IMR-90 (cell line): ENCODE results near the gene SIPA1L3. TPM values are rescaled to one million over a fixed set of nuclear protein-coding genes. Genes with fewer than 3 reads are reported as not detected.

Experiments
- ATAC-seq: fragments of 200-7000 bp; cut with Tn5 transposase; 2 replicates; pipeline ENCODE4 v1.9.1; 2020; ENCODE audit warnings: low read depth, mild to moderate bottlenecking, moderate library complexity
- BruUV-seq: library from RNA; stranded (reverse); fragments of 400-500 nt; replicated peaks from 2 replicates; lab custom pipeline; 2021; lab: Mats Ljungman, UMichigan
- CTCF ChIA-PET: fragments of 300-600 bp; formaldehyde crosslinking; extraction: SDS; loops from one replicate; lab custom pipeline; 2021; ENCODE audit warnings: antibody characterized with exemption; lab: Yijun Ruan, JAX
- POLR2A ChIA-PET: fragments of 300-600 bp; sonication (Branson Sonifier 250); formaldehyde crosslinking; loops from one replicate; lab custom pipeline; 2022; ENCODE audit warnings: antibody characterized with exemption; ENCODE audit not compliant: unreplicated experiment; lab: Charles Lee
- DNase-seq: peaks from one replicate; pipeline ENCODE4 v3.0.0; 2013
- H2AFZ ChIP-seq: replicated peaks from 2 replicates; pipeline ENCODE3; 2013; ENCODE audit warnings: low read length, mild to moderate bottlenecking; ENCODE audit not compliant: poor library complexity
- H2AK5ac ChIP-seq: 2 replicates; pipeline ENCODE4 v1.6.1; 2013; ENCODE audit warnings: low read depth, low read length, inconsistent platforms
- H2AK9ac ChIP-seq: replicated peaks from 2 replicates; pipeline ENCODE3; 2013; ENCODE audit warnings: mild to moderate bottlenecking, low read depth, low read length, moderate library complexity; ENCODE audit not compliant: poor library complexity
- H2BK120ac ChIP-seq: 2 replicates; pipeline ENCODE4 v1.6.1; 2013; ENCODE audit warnings: low read depth, low read length, inconsistent platforms
- H2BK15ac ChIP-seq: 3 replicates; pipeline ENCODE4 v1.6.1; 2013; ENCODE audit warnings: low read depth, low read length, inconsistent platforms
- H2BK20ac ChIP-seq: 2 replicates; pipeline ENCODE4 v1.6.1; 2013; ENCODE audit warnings: low read depth, mild to moderate bottlenecking, inconsistent platforms, low read length, moderate library complexity
- H2BK5ac ChIP-seq: 2 replicates; pipeline ENCODE4 v1.6.1; 2013; ENCODE audit warnings: mild to moderate bottlenecking, low read depth, low read length, inconsistent platforms; ENCODE audit not compliant: poor library complexity, severe bottlenecking
- H3K14ac ChIP-seq: replicated peaks from 2 replicates; pipeline ENCODE4 v1.6.1; 2013; ENCODE audit warnings: low read depth, low read length, inconsistent platforms
- H3K18ac ChIP-seq: 2 replicates; pipeline ENCODE4 v1.6.1; 2013; ENCODE audit warnings: low read depth, low read length, control low read depth
- H3K23ac ChIP-seq: 2 replicates; pipeline ENCODE4 v1.6.1; 2013; ENCODE audit warnings: low read depth, low read length, inconsistent platforms
- H3K27ac ChIP-seq: 2 replicates; pipeline ENCODE4 v1.5.1; 2013; ENCODE audit warnings: mild to moderate bottlenecking, control low read depth, low read length; ENCODE audit not compliant: insufficient read depth
- H3K27me3 ChIP-seq: 2 replicates; pipeline ENCODE4 v1.6.1; 2013; ENCODE audit warnings: low read length; ENCODE audit not compliant: control insufficient read depth, insufficient read depth
- H3K36me3 ChIP-seq: 2 replicates; pipeline ENCODE4 v1.6.1; 2013; ENCODE audit warnings: low read length, mixed read lengths; ENCODE audit not compliant: control insufficient read depth, insufficient read depth
- H3K4ac ChIP-seq: 2 replicates; pipeline ENCODE4 v1.6.1; 2013; ENCODE audit warnings: low read depth, low read length, inconsistent platforms
- H3K4me1 ChIP-seq: 2 replicates; pipeline ENCODE4 v1.6.1; 2013; ENCODE audit warnings: low read length, mixed read lengths; ENCODE audit not compliant: control insufficient read depth, insufficient read depth
- H3K4me2 ChIP-seq: 2 replicates; pipeline ENCODE4 v1.6.1; 2013; ENCODE audit warnings: low read depth, mild to moderate bottlenecking, control low read depth, low read length, moderate library complexity
- H3K4me3 ChIP-seq: 2 replicates; pipeline ENCODE4 v1.5.1; 2013; ENCODE audit warnings: low read depth, mild to moderate bottlenecking, control low read depth, low read length, moderate library complexity; ENCODE audit not compliant: insufficient read depth
- H3K56ac ChIP-seq: 2 replicates; pipeline ENCODE4 v1.6.1; 2013; ENCODE audit warnings: low read length, inconsistent platforms; ENCODE audit not compliant: insufficient read depth; ENCODE audit errors: extremely low read depth
- H3K79me1 ChIP-seq, 2 experiments: 2 replicates each; pipeline ENCODE4 v1.6.1; 2013; ENCODE audit warnings: low read length in 2 of 2, inconsistent platforms in 1 of 2, low read depth in 1 of 2
- H3K9ac ChIP-seq: 2 replicates; pipeline ENCODE4 v1.6.1; 2013; ENCODE audit warnings: low read depth, low read length, control low read depth
- H3K9me1 ChIP-seq: 2 replicates; pipeline ENCODE4 v1.6.1; 2013; ENCODE audit warnings: low read length, inconsistent platforms; ENCODE audit not compliant: insufficient read depth
- H3K9me3 ChIP-seq: 2 replicates; pipeline ENCODE4 v1.6.1; 2013; ENCODE audit warnings: low read length; ENCODE audit not compliant: control insufficient read depth, insufficient read depth
- H4K20me1 ChIP-seq: 2 replicates; pipeline ENCODE4 v1.6.1; 2013; ENCODE audit warnings: low read length, inconsistent platforms; ENCODE audit not compliant: insufficient read depth
- H4K5ac ChIP-seq: 2 replicates; pipeline ENCODE4 v1.6.1; 2013; ENCODE audit warnings: mild to moderate bottlenecking, low read depth, low read length, control low read depth
- H4K8ac ChIP-seq, 2 experiments: 2 replicates each; pipeline ENCODE4 v1.6.1; 2013; ENCODE audit warnings: low read depth in 2 of 2, low read length in 2 of 2, control low read depth in 1 of 2, inconsistent platforms in 1 of 2
- H4K91ac ChIP-seq: 2 replicates; pipeline ENCODE4 v1.6.1; 2013; ENCODE audit warnings: low read depth, low read length, inconsistent platforms; ENCODE audit not compliant: insufficient read depth
- BHLHE40 ChIP-seq: fragments of 150-350 bp; IDR thresholded peaks from 2 replicates; pipeline ENCODE4 v1.6.1; 2016; ENCODE audit warnings: mild to moderate bottlenecking, low read depth, low read length
- CEBPB ChIP-seq: IDR thresholded peaks from 2 replicates; pipeline ENCODE4 v1.6.1; 2012; ENCODE audit warnings: low read depth, low read length, improper control_type of control experiment
- CTCF ChIP-seq: conservative IDR thresholded peaks from 2 replicates; pipeline ENCODE4 v1.5.1; 2012; ENCODE audit warnings: mild to moderate bottlenecking, low read depth, low read length, improper control_type of control experiment
- ELK1 ChIP-seq: fragments of 150-350 bp; IDR thresholded peaks from 2 replicates; pipeline ENCODE4 v1.6.1; 2016; ENCODE audit warnings: low read depth, mild to moderate bottlenecking, low read length, moderate library complexity, borderline replicate concordance
- FOS ChIP-seq: fragments of 150-350 bp; IDR thresholded peaks from 2 replicates; pipeline ENCODE4 v1.6.1; 2016; ENCODE audit warnings: low read depth, low read length
- MAFK ChIP-seq: IDR thresholded peaks from 2 replicates; pipeline ENCODE4 v1.6.1; 2012; ENCODE audit warnings: low read depth, low read length, improper control_type of control experiment
- MAZ ChIP-seq: IDR thresholded peaks from 2 replicates; pipeline ENCODE4 v1.6.1; 2012; ENCODE audit warnings: low read depth, mild to moderate bottlenecking, low read length, improper control_type of control experiment, moderate library complexity, borderline replicate concordance
- NFE2L2 ChIP-seq: fragments of 150-350 bp; IDR thresholded peaks from 2 replicates; pipeline ENCODE4 v1.6.1; 2016; ENCODE audit warnings: low read depth, mild to moderate bottlenecking, low read length
- POLR2A ChIP-seq: IDR thresholded peaks from 2 replicates; pipeline ENCODE4 v1.6.1; 2012; ENCODE audit warnings: mild to moderate bottlenecking, low read depth, low read length
- RAD21 ChIP-seq: IDR thresholded peaks from 2 replicates; pipeline ENCODE4 v1.6.1; 2012; ENCODE audit warnings: low read length, improper control_type of control experiment
- RCOR1 ChIP-seq: IDR thresholded peaks from 2 replicates; pipeline ENCODE4 v1.6.1; 2012; ENCODE audit warnings: mild to moderate bottlenecking, low read length, improper control_type of control experiment; ENCODE audit not compliant: insufficient replicate concordance
- RFX5 ChIP-seq: IDR thresholded peaks from 2 replicates; pipeline ENCODE4 v1.8.0; 2012; ENCODE audit warnings: low read depth, mild to moderate bottlenecking, low read length, moderate library complexity
- SMC3 ChIP-seq: fragments of 150-350 bp; IDR thresholded peaks from 2 replicates; pipeline ENCODE4 v1.6.1; 2016; ENCODE audit warnings: low read depth, mild to moderate bottlenecking, antibody characterized with exemption, low read length, moderate library complexity
- USF2 ChIP-seq: fragments of 150-350 bp; IDR thresholded peaks from 2 replicates; pipeline ENCODE4 v1.6.1; 2017; ENCODE audit warnings: mild to moderate bottlenecking, antibody characterized with exemption, low read length, low read depth
- WGBS, 2 experiments: methylation state at CpG; one replicate each; pipeline versions ENCODE4 v1.1.5 to v1.1.7; 2013; ENCODE audit warnings: missing lambda C conversion rate in 2 of 2; ENCODE audit not compliant: insufficient read length in 1 of 2; ENCODE audit errors: extremely low coverage in 2 of 2; 5-methylcytosine and 5-hydroxymethylcytosine counted together
- dilution Hi-C: fragments of 300-500 bp; cut with HindIII; formaldehyde crosslinking; loops from one replicate; pipeline ENCODE4 v1.14.3; 2018; ENCODE audit warnings: low sequenced_read_pairs; ENCODE audit not compliant: unreplicated experiment
- in situ Hi-C: fragments of 300-500 bp; cut with MboI; formaldehyde crosslinking; loops from 3 replicates; pipeline ENCODE4 v1.14.3; 2019; ENCODE audit warnings: low sequenced_read_pairs, inconsistent platforms, mixed read lengths
- intact Hi-C: fragments of 100-400 bp; cut with micrococcal nuclease; formaldehyde crosslinking; loops from 2 replicates; pipeline ENCODE4 v1.10.0; 2022
- polyA plus RNA-seq, 3 experiments: library from polyadenylated mRNA; depleted of rRNA; stranded (reverse); fragments of >200 nt; gene quantifications; 2 replicates each; pipeline ENCODE4 v1.2.3, GENCODE V29; 2012; ENCODE audit warnings: low replicate concordance in 1 of 3
- total RNA-seq: library from RNA; depleted of rRNA; stranded (reverse); fragments of >200 nt; gene quantifications from 2 replicates; pipeline ENCODE4 v1.2.3, GENCODE V29; 2012

SIPA1L3 gene
- total and polyA plus RNA-seq, 2 of the 4 experiments (the other 2 are of a cell fraction): 4.1 to 9.4 TPM

GRCh38 chr19:38030686-38031422 is 123.8 kb downstream of the SIPA1L3 start:
- Histone ChIP-seq H3K79me1 (peaks cover 40 to 94% of the 10 kb centered on the region in 2 experiments), H2BK20ac (peak overlapping the region; percentile 29; the same call in 1 of the 2 replicates), H3K9ac (no peak overlapping the region), H3K36me3 (peaks cover 5% of the 10 kb centered on the region), H2AK9ac (no peak overlapping the region), H4K5ac (peak overlapping the region; percentile 24; the same call in 1 of the 2 replicates), H2BK120ac (peak overlapping the region; percentile 27; the same call in 1 of the 2 replicates), H3K4me2 (no peak overlapping the region), H3K4me3 (no peak overlapping the region), H3K23ac (no peak overlapping the region; the same call in 1 of the 2 replicates), H3K18ac (no peak overlapping the region; the same call in 1 of the 2 replicates), H3K56ac (no peak overlapping the region), H3K4ac (peak overlapping the region; percentile 5; the same call in 1 of the 2 replicates), H2AK5ac (peak overlapping the region; percentile 24; the same call in 1 of the 2 replicates), H3K27ac (no peak overlapping the region), H3K14ac (peak overlapping the region; percentile 63; the same call in 1 of the 2 replicates), H3K9me1 (peaks cover 23% of the 10 kb centered on the region), H2BK15ac (0 out of 3 replicates have a peak overlapping the region, but pooled peaks have one; percentile 48), H3K27me3 (no peaks in the 10 kb centered on the region), H3K9me3 (peaks cover 2% of the 10 kb centered on the region; the same call in 1 of the 2 replicates), H4K20me1 (peaks cover 10% of the 10 kb centered on the region), H2BK5ac (peak overlapping the region; percentile 86), H2AFZ (no peak overlapping the region), H3K4me1 (peaks cover 23% of the 10 kb centered on the region), H4K91ac (no peak overlapping the region; the same call in 1 of the 2 replicates), H4K8ac (no peak overlapping the region; a peak in 1 of 4 replicates)
- dilution Hi-C loops (no loop called here), intact Hi-C loops (no loop called here), in situ Hi-C loops (no loop called here)
- 72% methylated on average over 5 of the region's 9 CpGs; no CpG with 5 or more reads in 1 of the 2 experiments for WGBS, 2 experiments
- CTCF ChIA-PET: no interaction called here
- no TSS peak for BruUV-seq
- ATAC-seq (no peak), DNase-seq (no peak)
- POLR2A ChIA-PET: no interaction called here
- TF ChIP-seq FOS (no peak), POLR2A (no peak), MAZ (no peak), RAD21 (no peak), NFE2L2 (no peak), MAFK (no peak), BHLHE40 (no peak), CTCF (no peak), SMC3 (no peak), RCOR1 (no peak), RFX5 (no peak), ELK1 (no peak), CEBPB (no peak), USF2 (no peak)
